NCI-H748 (cell line): ENCODE measurements around the gene DDX51.

Experiments used
- DNase-seq: peaks from one replicate; lab custom pipeline; 2025; ENCODE audit not compliant: unreplicated experiment; lab: John Stamatoyannopoulos, UW

The DDX51 gene

GRCh38 chr12:132144115-132144809 lies at the start of gene DDX51, which contains the start of gene NOC4L:
Gene DDX51, minus strand, starts transcription at chr12:132144319. Its CDS starts 23 bp downstream, at chr12:132144296.
Gene NOC4L, plus strand, starts transcription at chr12:132144457. Its CDS starts 32 bp downstream, at chr12:132144489.
- peak; percentile 94 for DNase-seq

GRCh38 chr12:132191715-132192553 lies 47.8 kb upstream of the DDX51 start:
- DNase-seq, result no peak

- DNase-seq, result no peak
Observed at GRCh38 chr12:132190834-132191500, 46.8 kb upstream of the DDX51 start.

- DNase-seq, result peak; percentile 61
Observed at GRCh38 chr12:132190012-132190755, 46.1 kb upstream of the DDX51 start.

- DNase-seq, result peak; percentile 94
Observed at GRCh38 chr12:132189378-132190011, 45.4 kb upstream of the DDX51 start.

GRCh38 chr12:132188916-132189325 lies 44.8 kb upstream of the DDX51 start:
- DNase-seq, result no peak

- DNase-seq, result no peak
Observed at GRCh38 chr12:132188451-132188901, 44.4 kb upstream of the DDX51 start.

- no peak for DNase-seq
Observed at GRCh38 chr12:132187646-132188450, 43.7 kb upstream of the DDX51 start.

GRCh38 chr12:132186857-132187620 lies 42.9 kb upstream of the DDX51 start:
- DNase-seq, result no peak

- DNase-seq, result no peak
Observed at GRCh38 chr12:132186208-132186856, 42.2 kb upstream of the DDX51 start.

GRCh38 chr12:132185705-132186104 lies 41.6 kb upstream of the DDX51 start:
- DNase-seq, result no peak

- DNase-seq, result no peak
Observed at GRCh38 chr12:132182711-132183365, 38.7 kb upstream of the DDX51 start.

- DNase-seq, result no peak
Observed at GRCh38 chr12:132182206-132182710, 38.1 kb upstream of the DDX51 start.

GRCh38 chr12:132181570-132182200 lies 37.6 kb upstream of the DDX51 start:
- DNase-seq, result no peak

- DNase-seq, result no peak
Observed at GRCh38 chr12:132180648-132181546, 36.8 kb upstream of the DDX51 start.
